Trophoblast cell (in vitro differentiated cells and primary cell): ENCODE results near the gene PCSK5.

Experiments
- DNase-seq, 2 donors: peaks; one replicate each; pipeline ENCODE4 v3.0.0-alpha.2; 2016
- H2AFZ ChIP-seq: 2 replicates; pipeline ENCODE4 v1.6.1; 2013; ENCODE audit warnings: low read length, moderate library complexity, mild to moderate bottlenecking; ENCODE audit not compliant: insufficient read depth, poor library complexity
- H2AK5ac ChIP-seq: 2 replicates; pipeline ENCODE4 v1.6.1; 2013; ENCODE audit warnings: mild to moderate bottlenecking, low read length
- H2BK120ac ChIP-seq: 2 replicates; pipeline ENCODE4 v1.6.1; 2013; ENCODE audit warnings: low read length, mild to moderate bottlenecking, moderate library complexity; ENCODE audit not compliant: insufficient read depth, poor library complexity
- H2BK12ac ChIP-seq: 2 replicates; pipeline ENCODE4 v1.6.1; 2013; ENCODE audit warnings: mild to moderate bottlenecking, low read length, moderate library complexity
- H2BK5ac ChIP-seq: 2 replicates; pipeline ENCODE4 v1.6.1; 2013; ENCODE audit warnings: low read length, low read depth, moderate library complexity, mild to moderate bottlenecking; ENCODE audit not compliant: poor library complexity
- H3K14ac ChIP-seq: 2 replicates; pipeline ENCODE4 v1.6.1; 2013; ENCODE audit warnings: mild to moderate bottlenecking, low read length
- H3K18ac ChIP-seq: 2 replicates; pipeline ENCODE4 v1.6.1; 2013; ENCODE audit warnings: mild to moderate bottlenecking, low read length
- H3K23ac ChIP-seq: 2 replicates; pipeline ENCODE4 v1.6.1; 2013; ENCODE audit warnings: low read length
- H3K27ac ChIP-seq: 2 replicates; pipeline ENCODE4 v1.5.1; 2013; ENCODE audit warnings: low read depth, mild to moderate bottlenecking, inconsistent platforms, low read length, moderate library complexity
- H3K27me3 ChIP-seq: 2 replicates; pipeline ENCODE4 v1.6.1; 2013; ENCODE audit warnings: inconsistent platforms, mild to moderate bottlenecking, low read length, moderate library complexity; ENCODE audit not compliant: insufficient read depth
- H3K36me3 ChIP-seq, 2 experiments: 1 replicate in 1 of 2; 2 replicates in 1 of 2; pipeline ENCODE4 v1.6.1; 2013; ENCODE audit warnings: low read length in 2 of 2, mild to moderate bottlenecking in 2 of 2, moderate library complexity in 1 of 2; ENCODE audit not compliant: insufficient read depth in 2 of 2, control insufficient read depth in 1 of 2
- H3K4ac ChIP-seq: 2 replicates; pipeline ENCODE4 v1.6.1; 2013; ENCODE audit warnings: low read depth, mild to moderate bottlenecking, low read length, moderate library complexity
- H3K4me1 ChIP-seq, 2 experiments: 1 replicate in 1 of 2; 2 replicates in 1 of 2; pipeline ENCODE4 v1.6.1; 2013; ENCODE audit warnings: low read length in 2 of 2, mild to moderate bottlenecking in 2 of 2, moderate library complexity in 1 of 2; ENCODE audit not compliant: insufficient read depth in 2 of 2, control insufficient read depth in 1 of 2
- H3K4me2 ChIP-seq: 2 replicates; pipeline ENCODE4 v1.6.1; 2013; ENCODE audit warnings: inconsistent platforms, mild to moderate bottlenecking, low read length, moderate library complexity
- H3K4me3 ChIP-seq: 2 replicates; pipeline ENCODE4 v1.5.1; 2013; ENCODE audit warnings: mild to moderate bottlenecking, low read depth, low read length, inconsistent platforms
- H3K79me1 ChIP-seq: one replicate; pipeline ENCODE4 v1.6.1; 2013; ENCODE audit warnings: low read length
- H3K79me2 ChIP-seq: 2 replicates; pipeline ENCODE4 v1.6.1; 2013; ENCODE audit warnings: low read length, mild to moderate bottlenecking; ENCODE audit not compliant: control insufficient read depth, insufficient read depth, poor library complexity
- H3K9ac ChIP-seq: 2 replicates; pipeline ENCODE4 v1.6.1; 2013; ENCODE audit warnings: mild to moderate bottlenecking, low read length
- H3K9me3 ChIP-seq: 2 replicates; pipeline ENCODE4 v1.6.1; 2013; ENCODE audit warnings: low read depth, mild to moderate bottlenecking, control low read depth, inconsistent platforms, low read length; ENCODE audit not compliant: insufficient read depth
- H4K12ac ChIP-seq: 2 replicates; pipeline ENCODE4 v1.6.1; 2013; ENCODE audit warnings: low read depth, mild to moderate bottlenecking, low read length, moderate library complexity
- H4K8ac ChIP-seq: 2 replicates; pipeline ENCODE4 v1.6.1; 2013; ENCODE audit warnings: low read depth, mild to moderate bottlenecking, low read length, moderate library complexity
- H4K91ac ChIP-seq: one replicate; pipeline ENCODE4 v1.6.1; 2013; ENCODE audit warnings: low read depth, mild to moderate bottlenecking, low read length, moderate library complexity
- WGBS: extraction: QIAGEN DNeasy Blood & Tissue Kit; methylation state at CpG from one replicate; pipeline ENCODE4 v1.1.7; 2013; ENCODE audit warnings: missing lambda C conversion rate; ENCODE audit not compliant: insufficient read length, insufficient coverage; ENCODE audit errors: extremely low coverage; 5-methylcytosine and 5-hydroxymethylcytosine counted together

PCSK5 gene

GRCh38 chr9:75930730-75931321, 40.4 kb downstream of the PCSK5 start:
- no peak overlapping the region for H3K4me2 ChIP-seq
- H3K18ac ChIP-seq = no peak overlapping the region
- H4K91ac ChIP-seq = no peak overlapping the region
- no peak overlapping the region for H3K23ac ChIP-seq
- peaks cover 4% of the 10 kb centered on the region in 2 experiments for H3K4me1 ChIP-seq
- peak in 1 of 2 donors; percentile 13 for DNase-seq
- H2BK120ac ChIP-seq = no peak overlapping the region
- no peak overlapping the region for H4K8ac ChIP-seq
- no peaks in the 10 kb centered on the region for H3K9me3 ChIP-seq
- no peak overlapping the region for H2BK12ac ChIP-seq
- H3K4me3 ChIP-seq = no peak overlapping the region
- H3K79me2 ChIP-seq = peaks cover 3% of the 10 kb centered on the region
- no peak overlapping the region for H2BK5ac ChIP-seq
- H4K12ac ChIP-seq = no peak overlapping the region
- no peak overlapping the region for H2AK5ac ChIP-seq
- no peak overlapping the region for H3K14ac ChIP-seq
- peaks cover 8 to 9% of the 10 kb centered on the region in 2 experiments for H3K36me3 ChIP-seq
- no peaks in the 10 kb centered on the region for H3K79me1 ChIP-seq
- no CpG with 5 or more reads among the region's 3 CpGs for WGBS
- no peak overlapping the region for H2AFZ ChIP-seq
- H3K9ac ChIP-seq = no peak overlapping the region
- H3K27ac ChIP-seq = no peak overlapping the region
- H3K4ac ChIP-seq = no peak overlapping the region
- H3K27me3 ChIP-seq = no peaks in the 10 kb centered on the region

- no peak overlapping the region for H2BK120ac ChIP-seq
- H4K8ac ChIP-seq = no peak overlapping the region
- H3K23ac ChIP-seq = no peak overlapping the region
- no peak overlapping the region for H2BK5ac ChIP-seq
- H3K4me1 ChIP-seq = no peaks in the 10 kb centered on the region
- no peak overlapping the region for H3K9ac ChIP-seq
- no peak overlapping the region for H3K27ac ChIP-seq
- H3K36me3 ChIP-seq = peaks cover 8 to 9% of the 10 kb centered on the region in 2 experiments
- no peak overlapping the region for H2AFZ ChIP-seq
- H3K79me2 ChIP-seq = no peaks in the 10 kb centered on the region
- H3K9me3 ChIP-seq = no peaks in the 10 kb centered on the region
- DNase-seq = no peak
- H3K14ac ChIP-seq = no peak overlapping the region
- H4K91ac ChIP-seq = no peak overlapping the region
- H3K4me2 ChIP-seq = no peak overlapping the region
- H3K27me3 ChIP-seq = no peaks in the 10 kb centered on the region
- H4K12ac ChIP-seq = no peak overlapping the region
- H2AK5ac ChIP-seq = no peak overlapping the region
- no CpG with 5 or more reads among the region's 7 CpGs for WGBS
- no peak overlapping the region for H3K18ac ChIP-seq
- H3K4ac ChIP-seq = no peak overlapping the region
- no peaks in the 10 kb centered on the region for H3K79me1 ChIP-seq
- H2BK12ac ChIP-seq = no peak overlapping the region
- no peak overlapping the region for H3K4me3 ChIP-seq
These were observed 43.5 kb downstream of the PCSK5 start for GRCh38 chr9:75933982-75934381.

- no peak overlapping the region for H4K12ac ChIP-seq
- H3K18ac ChIP-seq = no peak overlapping the region
- no peaks in the 10 kb centered on the region for H3K4me1 ChIP-seq
- no peak overlapping the region for H3K14ac ChIP-seq
- H3K27me3 ChIP-seq = no peaks in the 10 kb centered on the region
- DNase-seq = no peak
- H3K27ac ChIP-seq = no peak overlapping the region
- H2BK12ac ChIP-seq = no peak overlapping the region
- no peaks in the 10 kb centered on the region for H3K9me3 ChIP-seq
- H2BK120ac ChIP-seq = no peak overlapping the region
- H2AK5ac ChIP-seq = no peak overlapping the region
- H3K4me3 ChIP-seq = no peak overlapping the region
- H3K4me2 ChIP-seq = no peak overlapping the region
- H4K8ac ChIP-seq = no peak overlapping the region
- no peaks in the 10 kb centered on the region for H3K79me2 ChIP-seq
- peaks cover 8 to 9% of the 10 kb centered on the region in 2 experiments for H3K36me3 ChIP-seq
- WGBS = no CpG with 5 or more reads among the region's 2 CpGs
- H2BK5ac ChIP-seq = no peak overlapping the region
- no peak overlapping the region for H3K23ac ChIP-seq
- H2AFZ ChIP-seq = no peak overlapping the region
- H3K9ac ChIP-seq = no peak overlapping the region
- H3K79me1 ChIP-seq = no peaks in the 10 kb centered on the region
- no peak overlapping the region for H3K4ac ChIP-seq
- no peak overlapping the region for H4K91ac ChIP-seq
These were observed 45.1 kb downstream of the PCSK5 start for GRCh38 chr9:75935591-75935990.

GRCh38 chr9:75937521-75938258, 47.2 kb downstream of the PCSK5 start:
- H2AFZ ChIP-seq = no peak overlapping the region
- no peaks in the 10 kb centered on the region for H3K9me3 ChIP-seq
- H3K4me2 ChIP-seq = no peak overlapping the region
- no peak overlapping the region for H2BK120ac ChIP-seq
- no peaks in the 10 kb centered on the region for H3K4me1 ChIP-seq
- H3K9ac ChIP-seq = no peak overlapping the region
- no peak overlapping the region for H2BK5ac ChIP-seq
- H3K4me3 ChIP-seq = no peak overlapping the region
- H2AK5ac ChIP-seq = no peak overlapping the region
- no peak overlapping the region for H3K14ac ChIP-seq
- WGBS = no CpG with 5 or more reads among the region's 7 CpGs
- DNase-seq = no peak
- no peaks in the 10 kb centered on the region for H3K79me2 ChIP-seq
- no peak overlapping the region for H3K23ac ChIP-seq
- no peaks in the 10 kb centered on the region for H3K79me1 ChIP-seq
- H4K12ac ChIP-seq = no peak overlapping the region
- no peak overlapping the region for H4K91ac ChIP-seq
- peaks cover 8 to 9% of the 10 kb centered on the region in 2 experiments for H3K36me3 ChIP-seq
- H4K8ac ChIP-seq = no peak overlapping the region
- no peaks in the 10 kb centered on the region for H3K27me3 ChIP-seq
- no peak overlapping the region for H3K18ac ChIP-seq
- H2BK12ac ChIP-seq = no peak overlapping the region
- no peak overlapping the region for H3K27ac ChIP-seq
- no peak overlapping the region for H3K4ac ChIP-seq
